Aorta (tissue), 5 donors: Measurements from ENCODE around the gene SSC5D. TPM values are rescaled to one million over a fixed set of nuclear protein-coding genes. Genes with fewer than 3 reads are reported as not detected.

Source experiments
- ATAC-seq: fragments of 200-7000 bp; cut with Tn5 transposase; one replicate; pipeline ENCODE4 v1.9.1; 2022; ENCODE audit warnings: moderate library complexity; ENCODE audit not compliant: low FRiP score
- DNase-seq, 2 donors: peaks; one replicate each; pipeline ENCODE4 v3.0.0-alpha.2; 2020
- H3K27ac ChIP-seq, 2 donors: one replicate each; pipeline ENCODE4 v1.5.1; 2013; ENCODE audit warnings: low read length in 2 of 2, mild to moderate bottlenecking in 2 of 2, moderate library complexity in 2 of 2, control low read depth in 1 of 2, inconsistent platforms in 1 of 2, low read depth in 1 of 2
- H3K27me3 ChIP-seq, 2 donors: one replicate each; pipeline ENCODE4 v1.6.1; 2013; ENCODE audit warnings: control low read depth in 1 of 2, low read length in 1 of 2, mild to moderate bottlenecking in 1 of 2, moderate library complexity in 1 of 2; ENCODE audit not compliant: insufficient read depth in 2 of 2, control insufficient read depth in 1 of 2
- H3K36me3 ChIP-seq, 2 donors: one replicate each; pipeline ENCODE4 v1.6.1; 2013; ENCODE audit warnings: control low read depth in 1 of 2, low read length in 1 of 2, mild to moderate bottlenecking in 1 of 2; ENCODE audit not compliant: insufficient read depth in 2 of 2, control insufficient read depth in 1 of 2
- H3K4me1 ChIP-seq, 2 donors: one replicate each; pipeline ENCODE4 v1.6.1; 2013; ENCODE audit warnings: low read length in 2 of 2, control low read depth in 1 of 2, mild to moderate bottlenecking in 1 of 2, moderate library complexity in 1 of 2; ENCODE audit not compliant: insufficient read depth in 2 of 2, control insufficient read depth in 1 of 2
- H3K4me3 ChIP-seq, 2 donors: one replicate each; pipeline ENCODE4 v1.5.1; 2013; ENCODE audit warnings: low read length in 2 of 2, control low read depth in 1 of 2, mild to moderate bottlenecking in 1 of 2
- H3K9me3 ChIP-seq: one replicate; pipeline ENCODE4 v1.6.1; 2013; ENCODE audit warnings: mild to moderate bottlenecking, low read length; ENCODE audit not compliant: control insufficient read depth
- WGBS, 2 donors: extraction: QIAGEN DNeasy Blood & Tissue Kit; methylation state at CpG; one replicate each; pipeline ENCODE4 v1.1.7; 2013; 5-methylcytosine and 5-hydroxymethylcytosine counted together
- intact Hi-C, 2 donors: fragments of 100-400 bp; cut with DNase I; formaldehyde crosslinking; loops; one replicate each; pipeline versions ENCODE4 v1.14.2 to v1.15.0; 2022
- polyA plus RNA-seq, 2 donors: library from polyadenylated mRNA; stranded (reverse); fragments of 200-250 nt; gene quantifications; one replicate each; pipeline ENCODE4 v1.2.3, GENCODE V29; 2013
- total RNA-seq, 2 donors: library from RNA; stranded (reverse); fragmentation: NEBNext Ultra II Directional; extraction: Animal tissue kit (Norgen Biotek cat#: 25700); gene quantifications; one replicate each; pipeline ENCODE4 v1.2.1, GENCODE V29; 2021
- donor health status: healthy with polysubstance abuse.
- donor health status: Bipolar disorder and iron deficiency.
- donor health status: DM: no; HTN: no; CAD: no.
- donor health status: DM: no; HTN: no; CAD: no.
- donor health status: DM: yes; HTN: yes; CAD: no.

Gene SSC5D
- total and polyA plus RNA-seq, 4 donors = 1.6 to 64.1 (median 6.2) TPM

- Histone ChIP-seq H3K27ac (no peak overlapping the region), H3K36me3 (no peaks in the 10 kb centered on the region), H3K4me1 (no peaks in the 10 kb centered on the region), H3K9me3 (no peaks in the 10 kb centered on the region), H3K4me3 (no peak overlapping the region), H3K27me3 (no peaks in the 10 kb centered on the region)
- no peak for DNase-seq
- no peak for ATAC-seq
- intact Hi-C loops = no loop called here
- WGBS, 2 donors = 85 to 86% methylated on average over 13 of the region's 13 CpGs
Measured at GRCh38 chr19:55477905-55478304, 10.3 kb upstream of the SSC5D start.

- 85 to 86% methylated on average over 12 of the region's 12 CpGs for WGBS, 2 donors
- Histone ChIP-seq H3K36me3 (no peaks in the 10 kb centered on the region), H3K9me3 (no peaks in the 10 kb centered on the region), H3K27ac (no peak overlapping the region), H3K4me3 (no peak overlapping the region), H3K27me3 (no peaks in the 10 kb centered on the region), H3K4me1 (no peaks in the 10 kb centered on the region)
- intact Hi-C loops = no loop called here
- ATAC-seq (no peak), DNase-seq (no peak)
Measured at GRCh38 chr19:55478364-55478763, 9.9 kb upstream of the SSC5D start.

GRCh38 chr19:55479045-55479444, 9.2 kb upstream of the SSC5D start:
- no peak for DNase-seq
- Histone ChIP-seq H3K27ac (no peak overlapping the region), H3K27me3 (no peaks in the 10 kb centered on the region), H3K4me3 (no peak overlapping the region), H3K4me1 (no peaks in the 10 kb centered on the region), H3K9me3 (no peaks in the 10 kb centered on the region), H3K36me3 (no peaks in the 10 kb centered on the region)
- intact Hi-C loops = no loop called here
- WGBS, 2 donors = 86 to 87% methylated on average over 17 of the region's 17 CpGs
- no peak for ATAC-seq

GRCh38 chr19:55479451-55480230, 8.6 kb upstream of the SSC5D start:
- Histone ChIP-seq H3K4me3 (no peak overlapping the region), H3K36me3 (no peaks in the 10 kb centered on the region), H3K9me3 (no peaks in the 10 kb centered on the region), H3K27ac (no peak overlapping the region), H3K27me3 (no peaks in the 10 kb centered on the region), H3K4me1 (no peaks in the 10 kb centered on the region)
- WGBS, 2 donors = 75 to 84% methylated on average over 14 to 15 of the region's 15 CpGs
- intact Hi-C loops = no loop called here
- no peak for DNase-seq
- ATAC-seq = no peak

GRCh38 chr19:55481148-55481793, 7.0 kb upstream of the SSC5D start:
- H3K9me3 ChIP-seq = no peaks in the 10 kb centered on the region
- no peak overlapping the region for H3K4me3 ChIP-seq
- DNase-seq = no peak
- H3K36me3 ChIP-seq = no peaks in the 10 kb centered on the region
- 92 to 95% methylated on average over 40 to 52 of the region's 52 CpGs for WGBS, 2 donors
- no peaks in the 10 kb centered on the region for H3K27me3 ChIP-seq
- H3K27ac ChIP-seq = no peak overlapping the region
- intact Hi-C loops = no loop called here
- no peak for ATAC-seq
- no peaks in the 10 kb centered on the region for H3K4me1 ChIP-seq

GRCh38 chr19:55481794-55482155, 6.5 kb upstream of the SSC5D start:
- H3K36me3 ChIP-seq = no peaks in the 10 kb centered on the region
- intact Hi-C loops = no loop called here
- no peaks in the 10 kb centered on the region for H3K9me3 ChIP-seq
- H3K4me1 ChIP-seq = no peaks in the 10 kb centered on the region
- 67 to 79% methylated on average over 11 to 40 of the region's 40 CpGs for WGBS, 2 donors
- H3K4me3 ChIP-seq = no peak overlapping the region
- H3K27ac ChIP-seq = no peak overlapping the region
- DNase-seq (no peak), ATAC-seq (no peak)
- H3K27me3 ChIP-seq = no peaks in the 10 kb centered on the region

GRCh38 chr19:55482156-55482961, 5.9 kb upstream of the SSC5D start:
- Histone ChIP-seq H3K9me3 (no peaks in the 10 kb centered on the region), H3K27ac (no peak overlapping the region), H3K36me3 (no peaks in the 10 kb centered on the region), H3K27me3 (no peaks in the 10 kb centered on the region), H3K4me1 (no peaks in the 10 kb centered on the region), H3K4me3 (no peak overlapping the region)
- ATAC-seq (no peak), DNase-seq (peak in 1 of 2 donors; percentile 74)
- intact Hi-C loops = no loop called here
- WGBS, 2 donors = 86 to 88% methylated on average over 77 to 83 of the region's 83 CpGs

GRCh38 chr19:55482967-55483705, 5.1 kb upstream of the SSC5D start:
- DNase-seq (no peak), ATAC-seq (no peak)
- intact Hi-C loops = no loop called here
- H3K4me3 ChIP-seq = no peak overlapping the region
- H3K9me3 ChIP-seq = no peaks in the 10 kb centered on the region
- no peaks in the 10 kb centered on the region for H3K4me1 ChIP-seq
- no peaks in the 10 kb centered on the region for H3K27me3 ChIP-seq
- H3K27ac ChIP-seq = no peak overlapping the region
- 93 to 94% methylated on average over 43 to 47 of the region's 47 CpGs for WGBS, 2 donors
- H3K36me3 ChIP-seq = no peaks in the 10 kb centered on the region
